Neural crest cell (in vitro differentiated cells): ENCODE measurements around the gene BEST1. TPM values are rescaled to one million over a fixed set of nuclear protein-coding genes. Genes with fewer than 3 reads are reported as not detected.
"Not testable (repeated sequence)": the region's sequence is repeated elsewhere in the genome, so short reads cannot be mapped to it uniquely, and the experiment has no call there.

Source experiments
- DNase-seq: peaks from one replicate; pipeline ENCODE4 v3.0.0; 2021; ENCODE audit warnings: low read depth, mixed read lengths, low spot score
- H3K27ac Mint-ChIP-seq: one replicate; pipeline ENCODE4 v1.8.0; 2021; ENCODE audit warnings: mild to moderate bottlenecking, mixed read lengths; ENCODE audit not compliant: unreplicated experiment
- H3K27me3 Mint-ChIP-seq: 2 replicates; pipeline ENCODE4 v1.8.0; 2021; ENCODE audit warnings: low read depth, mild to moderate bottlenecking, mixed read lengths
- H3K36me3 Mint-ChIP-seq: 2 replicates; pipeline ENCODE4 v1.8.0; 2021; ENCODE audit warnings: low read depth, mild to moderate bottlenecking, mixed read lengths
- H3K4me1 Mint-ChIP-seq: 2 replicates; pipeline ENCODE4 v1.8.0; 2021; ENCODE audit warnings: mixed read lengths
- H3K4me3 Mint-ChIP-seq: one replicate; pipeline ENCODE4 v1.8.0; 2021; ENCODE audit warnings: mild to moderate bottlenecking, mixed read lengths
- H3K9me3 Mint-ChIP-seq: 2 replicates; pipeline ENCODE4 v1.8.0; 2021; ENCODE audit warnings: mixed read lengths
- total RNA-seq: library from RNA; stranded (reverse); gene quantifications from 2 replicates; pipeline ENCODE4 v1.2.1, GENCODE V29; 2021
- TF ChIP-seq, protein P1 (sequence below): fragments of 200-600 bp; sonication (generic); conservative IDR thresholded peaks from 2 replicates; pipeline ENCODE4 v1.5.0; 2021; ENCODE audit warnings: antibody characterized with exemption, mild to moderate bottlenecking

The BEST1 gene
- total RNA-seq, 1 donor from 2014 or later, result 0.96 TPM

DNA sequence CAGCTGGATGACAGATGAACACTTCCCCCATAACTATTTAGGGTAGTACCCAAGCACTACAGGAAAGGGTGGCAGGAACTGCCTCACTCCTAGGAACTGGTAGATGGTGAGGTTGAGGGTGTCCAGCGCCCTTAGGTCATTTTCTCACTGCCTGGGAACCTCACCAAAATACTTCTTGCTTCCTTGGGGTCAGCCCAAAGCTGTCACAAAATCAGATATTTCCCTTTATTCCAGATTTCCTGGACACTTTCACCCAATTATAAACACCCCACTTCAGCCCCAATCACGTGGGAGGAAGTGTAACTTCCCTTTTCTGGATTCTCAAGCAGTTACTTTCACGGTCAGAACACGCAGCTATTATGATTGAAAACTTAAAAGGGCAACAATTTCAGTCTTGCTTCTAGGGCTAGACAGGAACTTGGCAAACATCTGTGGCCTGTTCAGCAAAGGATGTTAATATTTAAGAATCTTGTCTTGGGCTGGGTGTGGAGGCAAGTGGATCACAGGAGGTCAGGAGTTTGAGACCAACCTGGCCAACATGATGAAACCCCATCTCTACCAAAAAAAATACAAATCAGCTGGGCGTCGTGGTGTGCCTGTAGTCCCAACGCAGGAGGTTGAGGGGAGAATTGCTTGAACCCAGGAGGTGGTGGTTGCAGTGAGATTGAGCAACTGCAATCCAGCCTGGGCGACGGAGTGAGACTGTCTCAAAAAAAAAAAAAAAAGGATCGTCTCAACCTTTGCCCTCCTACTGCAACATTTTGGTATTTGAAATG lies 13.3 kb downstream of the BEST1 start:
- no peaks in the 10 kb centered on the region for H3K9me3 Mint-ChIP-seq
- H3K27ac Mint-ChIP-seq, result no peak overlapping the region

DNA sequence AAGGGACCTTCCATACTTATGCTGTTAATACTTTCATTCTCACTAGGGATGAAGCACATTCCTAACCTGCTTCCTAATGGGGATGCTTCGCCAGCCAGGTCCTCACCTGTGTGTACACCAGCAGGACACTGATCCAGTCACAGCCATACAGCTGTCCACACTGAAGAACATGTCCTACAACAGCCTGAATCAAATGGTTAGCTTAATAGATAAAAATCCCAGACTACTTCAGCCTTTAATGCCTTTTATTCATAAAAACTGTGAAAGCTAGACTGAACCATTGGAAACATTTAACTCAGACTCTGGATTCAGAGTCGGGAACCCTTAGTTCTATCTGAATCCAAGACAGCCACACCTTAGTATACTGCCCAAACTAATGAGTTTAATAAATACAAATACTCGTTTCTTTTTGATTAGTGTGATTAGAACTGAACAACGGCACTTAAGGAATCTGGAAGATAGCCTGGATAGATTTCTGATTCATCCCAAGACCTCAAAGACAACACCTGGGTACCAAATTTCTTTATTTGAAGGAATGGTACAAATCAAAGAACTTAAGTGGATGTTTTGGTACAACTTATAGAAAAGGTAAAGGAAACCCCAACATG lies 14.0 kb downstream of the BEST1 start:
- Mint-ChIP-seq H3K27me3 (no peaks in the 10 kb centered on the region), H3K9me3 (no peaks in the 10 kb centered on the region), H3K4me1 (peaks cover 41% of the 10 kb centered on the region), H3K27ac (no peak overlapping the region), H3K4me3 (peak overlapping the region; percentile 98), H3K36me3 (peaks cover 38% of the 10 kb centered on the region)
- DNase-seq, result no peak
- TF ChIP-seq, protein P1, sequence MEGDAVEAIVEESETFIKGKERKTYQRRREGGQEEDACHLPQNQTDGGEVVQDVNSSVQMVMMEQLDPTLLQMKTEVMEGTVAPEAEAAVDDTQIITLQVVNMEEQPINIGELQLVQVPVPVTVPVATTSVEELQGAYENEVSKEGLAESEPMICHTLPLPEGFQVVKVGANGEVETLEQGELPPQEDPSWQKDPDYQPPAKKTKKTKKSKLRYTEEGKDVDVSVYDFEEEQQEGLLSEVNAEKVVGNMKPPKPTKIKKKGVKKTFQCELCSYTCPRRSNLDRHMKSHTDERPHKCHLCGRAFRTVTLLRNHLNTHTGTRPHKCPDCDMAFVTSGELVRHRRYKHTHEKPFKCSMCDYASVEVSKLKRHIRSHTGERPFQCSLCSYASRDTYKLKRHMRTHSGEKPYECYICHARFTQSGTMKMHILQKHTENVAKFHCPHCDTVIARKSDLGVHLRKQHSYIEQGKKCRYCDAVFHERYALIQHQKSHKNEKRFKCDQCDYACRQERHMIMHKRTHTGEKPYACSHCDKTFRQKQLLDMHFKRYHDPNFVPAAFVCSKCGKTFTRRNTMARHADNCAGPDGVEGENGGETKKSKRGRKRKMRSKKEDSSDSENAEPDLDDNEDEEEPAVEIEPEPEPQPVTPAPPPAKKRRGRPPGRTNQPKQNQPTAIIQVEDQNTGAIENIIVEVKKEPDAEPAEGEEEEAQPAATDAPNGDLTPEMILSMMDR, result no peak

More for the DNA sequence above, 13.3 kb downstream of the BEST1 start:
- no peaks in the 10 kb centered on the region for H3K27me3 Mint-ChIP-seq
- peaks cover 38% of the 10 kb centered on the region for H3K36me3 Mint-ChIP-seq
- H3K4me1 Mint-ChIP-seq, result peaks cover 34% of the 10 kb centered on the region
- TF ChIP-seq, protein P1, result no peak
- peak overlapping the region; percentile 98 for H3K4me3 Mint-ChIP-seq
- DNase-seq, result no peak

DNA sequence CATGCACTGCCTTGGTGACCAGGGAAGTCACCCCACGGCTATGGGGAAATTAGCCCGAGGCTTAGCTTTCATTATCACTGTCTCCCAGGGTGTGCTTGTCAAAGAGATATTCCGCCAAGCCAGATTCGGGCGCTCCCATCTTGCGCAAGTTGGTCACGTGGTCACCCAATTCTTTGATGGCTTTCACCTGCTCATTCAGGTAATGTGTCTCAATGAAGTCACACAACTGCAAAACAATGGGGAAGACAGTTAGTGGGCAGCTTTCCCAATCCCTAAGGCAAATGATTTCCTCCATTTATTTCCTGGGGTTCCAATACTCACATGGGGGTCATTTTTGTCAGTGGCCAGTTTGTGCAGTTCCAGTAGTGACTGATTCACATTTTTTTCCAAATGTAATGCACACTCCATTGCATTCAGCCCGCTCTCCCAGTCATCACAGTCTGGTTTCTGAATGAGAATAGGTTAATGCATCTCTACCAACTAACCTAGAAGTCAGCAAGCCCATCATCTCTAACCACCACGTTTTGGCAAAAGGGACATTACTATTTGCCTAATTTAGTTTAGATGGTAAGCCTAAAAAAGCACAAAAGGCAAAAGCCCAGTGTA lies 14.6 kb downstream of the BEST1 start:
- not testable (repeated sequence) for H3K9me3 Mint-ChIP-seq, H3K27ac Mint-ChIP-seq, DNase-seq, H3K27me3 Mint-ChIP-seq
- H3K36me3 Mint-ChIP-seq, result peaks cover 38% of the 10 kb centered on the region
- peaks cover 46% of the 10 kb centered on the region for H3K4me1 Mint-ChIP-seq
- peak overlapping the region; percentile 98 for H3K4me3 Mint-ChIP-seq

DNA sequence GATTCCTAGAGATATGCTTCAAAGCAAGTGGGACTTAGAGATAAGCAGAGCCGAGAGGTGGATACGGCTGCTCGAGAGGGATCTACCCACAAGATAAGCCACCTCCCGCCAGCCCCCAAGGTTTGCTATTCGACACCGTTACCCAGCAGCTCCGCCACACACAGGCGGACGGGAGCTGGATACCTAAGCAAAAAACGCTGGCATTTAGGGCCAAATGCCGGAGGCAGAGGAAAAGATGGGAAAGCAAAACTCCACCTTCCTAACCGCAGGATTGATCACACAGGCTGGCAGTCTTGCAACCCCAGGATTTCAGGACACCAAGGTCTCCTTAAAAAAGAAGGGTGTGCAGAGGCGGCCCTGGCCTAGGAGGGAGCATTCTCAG lies 16.6 kb downstream of the BEST1 start:
- Mint-ChIP-seq H3K27ac (no peak overlapping the region), H3K36me3 (peaks cover 37% of the 10 kb centered on the region), H3K4me3 (peak overlapping the region; percentile 98), H3K4me1 (peaks cover 56% of the 10 kb centered on the region), H3K27me3 (no peaks in the 10 kb centered on the region), H3K9me3 (no peaks in the 10 kb centered on the region)
- DNase-seq, result no peak
- TF ChIP-seq, protein P1, result no peak

DNA sequence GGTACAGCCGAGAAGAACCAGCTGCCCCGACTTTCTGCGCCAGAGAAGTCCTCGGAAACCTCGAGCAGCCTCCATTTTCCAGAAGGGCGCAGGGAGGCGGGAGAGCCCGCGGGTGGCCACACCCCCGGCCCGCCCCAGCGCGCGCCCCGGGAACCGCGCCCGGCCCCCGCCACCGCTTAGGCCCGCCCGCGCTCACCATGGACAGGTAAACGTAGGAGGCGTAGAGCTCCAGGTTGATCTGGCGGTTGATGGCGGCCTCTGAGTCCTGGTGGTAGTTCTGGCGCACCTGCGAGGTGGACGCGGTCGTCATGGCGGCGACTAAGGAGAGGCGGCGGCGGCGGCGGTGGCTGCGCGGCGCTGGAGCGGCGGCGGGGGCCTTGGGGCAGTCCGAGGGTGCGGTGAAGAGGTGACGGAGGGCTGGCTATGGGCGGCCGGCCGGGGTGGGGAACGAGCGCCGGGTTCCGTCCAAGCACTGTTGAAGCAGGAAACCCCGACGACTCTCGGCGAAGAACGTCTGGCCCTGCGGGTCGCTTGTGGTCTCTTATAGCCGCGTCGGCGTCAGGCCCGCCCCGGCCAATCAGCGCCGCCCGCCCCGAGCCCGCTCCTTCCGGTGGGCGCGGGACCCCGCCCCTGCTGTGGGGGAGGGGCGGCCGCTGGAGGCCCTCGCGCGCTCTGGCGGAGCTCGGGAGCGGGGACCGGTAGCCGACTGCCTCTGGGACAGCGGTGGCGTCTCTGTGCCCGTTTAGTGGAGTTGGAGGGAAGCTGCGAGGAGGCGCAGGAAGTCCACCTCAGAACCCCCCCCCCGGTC lies 17.2 kb downstream of the BEST1 start, which contains the start of gene FTH1:
Gene FTH1, minus strand, starts transcription at position 519 of the 808 bp plus-strand sequence. Its CDS starts 209 bp downstream, at position 310.
- H3K4me3 Mint-ChIP-seq, result peak within 1 kb of the TSS; percentile 98
- H3K27me3 Mint-ChIP-seq, result no peaks in the 10 kb centered on the region
- H3K9me3 Mint-ChIP-seq, result no peaks in the 10 kb centered on the region
- DNase-seq, result peak; percentile 84
- H3K4me1 Mint-ChIP-seq, result peaks cover 59% of the 10 kb centered on the region
- H3K36me3 Mint-ChIP-seq, result peaks cover 35% of the 10 kb centered on the region
- H3K27ac Mint-ChIP-seq, result peak within 1 kb of the TSS; percentile 97
- TF ChIP-seq, protein P1, result no peak
